GM12864 (cell line): ENCODE results near the gene ST3GAL3.

ENCODE experiments used
- DNase-seq: peaks from one replicate; pipeline ENCODE4 v3.0.0-alpha.2; 2011; ENCODE audit warnings: low read depth
- H3K4me3 ChIP-seq: 2 replicates; pipeline ENCODE4 v1.5.1; 2011; ENCODE audit warnings: mild to moderate bottlenecking, low read depth, low read length, control low read depth
- TF ChIP-seq, protein P1 (sequence below): IDR thresholded peaks from 2 replicates; pipeline ENCODE4 v1.5.1; 2011; ENCODE audit warnings: low read depth, mild to moderate bottlenecking, moderate library complexity, low read length, control low read depth, inconsistent platforms; ENCODE audit errors: missing control alignments

The ST3GAL3 gene

DNA sequence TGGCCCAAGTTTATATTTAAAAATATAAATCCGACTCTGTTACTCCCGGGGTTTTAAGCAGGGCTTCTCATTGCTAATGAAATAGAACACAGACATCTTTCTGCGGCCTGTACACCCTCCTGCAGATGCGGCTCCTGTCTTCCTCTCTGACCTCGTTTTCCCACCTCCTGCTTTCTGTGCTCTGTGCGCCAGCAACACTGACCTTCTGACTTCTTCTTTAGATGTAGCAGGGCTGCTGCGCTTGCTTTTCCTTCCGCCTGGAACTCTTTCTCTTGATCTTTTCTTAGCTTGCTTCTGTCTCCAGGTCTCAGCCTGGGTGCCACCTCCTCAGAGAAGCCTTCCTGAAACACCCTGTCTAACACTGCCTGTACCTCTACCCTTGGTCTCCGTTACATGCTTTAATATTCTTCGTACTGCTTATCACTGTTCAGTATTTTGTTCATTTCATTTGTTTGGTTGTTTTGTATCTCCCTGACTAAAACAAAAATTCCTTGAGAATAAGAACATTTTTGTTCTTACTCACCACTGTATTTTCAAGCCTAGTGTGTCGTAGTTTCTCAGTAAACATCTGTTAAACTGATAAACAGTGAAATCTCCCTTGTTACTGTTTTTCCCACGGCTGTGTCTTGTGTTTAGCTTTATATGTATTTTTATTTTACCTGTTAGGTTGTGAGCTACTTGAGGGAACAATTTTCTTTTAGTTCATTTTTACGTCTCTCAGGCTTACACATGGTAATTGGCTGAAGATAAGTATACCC, 79.0 kb downstream of the ST3GAL3 start:
- no peak for DNase-seq
- H3K4me3 ChIP-seq = no peak overlapping the region
- TF ChIP-seq, protein P1, sequence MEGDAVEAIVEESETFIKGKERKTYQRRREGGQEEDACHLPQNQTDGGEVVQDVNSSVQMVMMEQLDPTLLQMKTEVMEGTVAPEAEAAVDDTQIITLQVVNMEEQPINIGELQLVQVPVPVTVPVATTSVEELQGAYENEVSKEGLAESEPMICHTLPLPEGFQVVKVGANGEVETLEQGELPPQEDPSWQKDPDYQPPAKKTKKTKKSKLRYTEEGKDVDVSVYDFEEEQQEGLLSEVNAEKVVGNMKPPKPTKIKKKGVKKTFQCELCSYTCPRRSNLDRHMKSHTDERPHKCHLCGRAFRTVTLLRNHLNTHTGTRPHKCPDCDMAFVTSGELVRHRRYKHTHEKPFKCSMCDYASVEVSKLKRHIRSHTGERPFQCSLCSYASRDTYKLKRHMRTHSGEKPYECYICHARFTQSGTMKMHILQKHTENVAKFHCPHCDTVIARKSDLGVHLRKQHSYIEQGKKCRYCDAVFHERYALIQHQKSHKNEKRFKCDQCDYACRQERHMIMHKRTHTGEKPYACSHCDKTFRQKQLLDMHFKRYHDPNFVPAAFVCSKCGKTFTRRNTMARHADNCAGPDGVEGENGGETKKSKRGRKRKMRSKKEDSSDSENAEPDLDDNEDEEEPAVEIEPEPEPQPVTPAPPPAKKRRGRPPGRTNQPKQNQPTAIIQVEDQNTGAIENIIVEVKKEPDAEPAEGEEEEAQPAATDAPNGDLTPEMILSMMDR = no peak

GRCh38 chr1:43786960-43787359, 79.6 kb downstream of the ST3GAL3 start:
- no peak for DNase-seq
- TF ChIP-seq, protein P1 = no peak
- H3K4me3 ChIP-seq = no peak overlapping the region

DNA sequence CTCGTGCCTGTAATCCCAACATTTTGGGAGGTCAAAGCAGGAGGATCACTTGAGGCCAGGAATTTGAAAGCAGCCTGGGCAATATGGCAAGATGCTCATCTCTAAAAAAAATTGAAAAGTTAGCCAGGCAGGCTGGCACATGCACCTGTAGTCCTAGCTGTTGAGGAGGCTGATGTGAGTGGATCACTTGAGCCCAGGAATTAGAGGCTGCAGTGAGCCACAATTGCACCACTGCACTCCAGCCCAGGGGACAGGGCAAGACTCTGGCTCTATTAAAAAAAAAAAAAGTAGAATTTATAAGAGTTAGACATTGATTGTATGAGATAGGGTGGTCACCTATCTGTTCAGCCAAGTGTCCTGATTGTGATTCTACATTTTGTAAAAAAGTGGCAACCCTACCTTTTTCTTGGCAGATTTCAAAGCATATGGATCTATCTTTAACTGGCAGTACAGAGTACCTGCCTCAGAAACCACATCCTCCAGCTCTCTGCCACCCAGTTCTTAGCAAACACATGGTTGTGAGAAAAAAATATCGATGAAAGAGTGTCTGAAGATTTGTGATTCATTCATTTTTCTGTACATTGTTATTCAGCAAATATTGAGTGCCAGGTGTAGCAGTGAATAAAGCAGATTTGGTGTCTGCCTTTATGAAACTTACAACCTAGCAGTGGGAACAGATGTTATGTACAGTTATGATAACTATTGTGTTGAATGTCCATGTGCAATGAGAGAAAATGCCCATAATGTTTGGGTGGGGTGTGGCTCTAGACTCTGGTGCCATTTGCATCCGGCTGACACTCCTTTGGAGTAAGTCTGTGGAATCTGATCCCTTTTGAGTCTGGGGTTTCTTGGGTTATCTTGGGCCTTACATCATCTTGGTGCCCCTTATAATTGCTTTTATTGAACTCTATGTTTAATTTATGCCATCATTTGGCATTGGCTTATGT, 82.5 kb downstream of the ST3GAL3 start:
- no peak overlapping the region for H3K4me3 ChIP-seq
- TF ChIP-seq, protein P1 = no peak
- DNase-seq = no peak

GRCh38 chr1:43791243-43791642, 83.9 kb downstream of the ST3GAL3 start:
- no peak for DNase-seq
- H3K4me3 ChIP-seq = no peak overlapping the region
- TF ChIP-seq, protein P1 = no peak

GRCh38 chr1:43796111-43796581, 88.8 kb downstream of the ST3GAL3 start:
- DNase-seq = no peak
- TF ChIP-seq, protein P1 = no peak
- H3K4me3 ChIP-seq = no peak overlapping the region

DNA sequence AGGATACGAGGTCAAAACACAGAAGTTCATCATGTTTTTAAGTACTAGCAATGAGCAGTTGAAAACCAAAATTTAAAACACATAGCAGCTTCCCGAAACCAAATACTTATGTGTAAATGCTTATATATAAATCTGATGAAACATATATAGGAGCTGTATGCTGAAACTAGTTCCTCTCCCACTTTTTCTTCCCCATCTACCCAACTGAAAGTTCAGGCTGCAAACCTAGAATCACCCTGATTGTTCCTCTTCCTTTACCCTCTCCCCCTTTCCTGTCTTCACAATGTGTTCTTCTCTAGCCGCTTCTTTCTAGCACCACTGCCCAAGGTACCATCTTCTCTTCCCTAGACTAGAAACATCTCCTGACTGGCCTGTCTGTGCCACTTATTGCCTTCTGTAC, 90.6 kb downstream of the ST3GAL3 start:
- TF ChIP-seq, protein P1 = no peak

More for the DNA sequence above, 90.6 kb downstream of the ST3GAL3 start:
- DNase-seq = no peak
- H3K4me3 ChIP-seq = no peak overlapping the region
